DOHH2 (cell line): ENCODE measurements around the gene MMAB.

Experiments
- H3F3A ChIP-seq: fragments of 200-600 bp; sonication (generic), shearing (Covaris generic); 2 replicates; pipeline ENCODE4 v1.6.0; 2016; ENCODE audit warnings: antibody characterized with exemption, mild to moderate bottlenecking; ENCODE audit not compliant: control insufficient read depth, insufficient read depth
- H3K27ac ChIP-seq: fragments of 200-600 bp; sonication (generic); 2 replicates; pipeline ENCODE4 v1.5.1; 2014; ENCODE audit warnings: low read depth, mild to moderate bottlenecking, low read length, moderate library complexity
- H3K27me3 ChIP-seq: fragments of 200-600 bp; sonication (generic); 2 replicates; pipeline ENCODE4 v1.6.1; 2014; ENCODE audit warnings: mild to moderate bottlenecking, low read length, mixed read lengths; ENCODE audit not compliant: control insufficient read depth
- H3K36me3 ChIP-seq: fragments of 200-600 bp; sonication (generic); 2 replicates; pipeline ENCODE4 v1.6.1; 2014; ENCODE audit warnings: mild to moderate bottlenecking, low read length, moderate library complexity, mixed read lengths; ENCODE audit not compliant: control insufficient read depth
- H3K4me1 ChIP-seq: fragments of 200-600 bp; sonication (generic); 2 replicates; pipeline ENCODE4 v1.6.1; 2014; ENCODE audit warnings: mild to moderate bottlenecking, low read length, mixed read lengths; ENCODE audit not compliant: control insufficient read depth
- H3K4me2 ChIP-seq: fragments of 200-600 bp; sonication (generic); 2 replicates; pipeline ENCODE4 v1.6.0; 2014; ENCODE audit warnings: mild to moderate bottlenecking, low read length, moderate library complexity
- H3K4me3 ChIP-seq: fragments of 200-600 bp; sonication (generic); 2 replicates; pipeline ENCODE4 v1.5.1; 2014; ENCODE audit warnings: mild to moderate bottlenecking, low read length, mixed read lengths
- H3K79me2 ChIP-seq: fragments of 200-600 bp; sonication (generic); 2 replicates; pipeline ENCODE4 v1.6.1; 2014; ENCODE audit warnings: mild to moderate bottlenecking, low read length, mixed read lengths; ENCODE audit not compliant: control insufficient read depth
- H3K9me2 ChIP-seq: fragments of 200-600 bp; sonication (generic); replicated peaks from 2 replicates; pipeline ENCODE4 v1.6.1; 2014; ENCODE audit warnings: mild to moderate bottlenecking, low read length, mixed read lengths; ENCODE audit not compliant: control insufficient read depth
- H3K9me3 ChIP-seq: fragments of 200-600 bp; sonication (generic); 2 replicates; pipeline ENCODE4 v1.6.1; 2014; ENCODE audit warnings: antibody characterized with exemption, low read length, mixed read lengths; ENCODE audit not compliant: control insufficient read depth, insufficient read depth
- H4K20me1 ChIP-seq: fragments of 200-600 bp; sonication (generic); 2 replicates; pipeline ENCODE4 v1.6.0; 2014; ENCODE audit warnings: low read depth, mild to moderate bottlenecking, antibody characterized with exemption, low read length, moderate library complexity; ENCODE audit not compliant: control insufficient read depth, insufficient read depth
- CTCF ChIP-seq: fragments of 200-600 bp; sonication (generic); IDR thresholded peaks from one replicate; pipeline ENCODE4 v1.5.1; 2014; ENCODE audit warnings: antibody characterized with exemption, mild to moderate bottlenecking, low read depth, low read length; ENCODE audit not compliant: poor library complexity, severe bottlenecking
- EZH2phosphoT487 ChIP-seq: fragments of 200-600 bp; sonication (generic); IDR thresholded peaks from 2 replicates; pipeline ENCODE4 v1.6.1; 2017; ENCODE audit warnings: borderline replicate concordance, mild to moderate bottlenecking, antibody characterized with exemption, low read length, moderate library complexity, mixed read lengths

Gene MMAB

GRCh38 chr12:109594556-109595317 lies 21.4 kb upstream of the MMAB start:
- peaks cover 57% of the 10 kb centered on the region for H3K36me3 ChIP-seq
- no peaks in the 10 kb centered on the region for H3K9me2 ChIP-seq
- H3K4me2 ChIP-seq, result no peak overlapping the region
- peaks cover 5% of the 10 kb centered on the region; the same call in 1 of the 2 replicates for H4K20me1 ChIP-seq
- H3K27ac ChIP-seq, result no peak overlapping the region
- no peak for TF ChIP-seq CTCF
- TF ChIP-seq EZH2phosphoT487, result no peak
- H3K9me3 ChIP-seq, result no peaks in the 10 kb centered on the region
- no peaks in the 10 kb centered on the region for H3F3A ChIP-seq
- no peak overlapping the region for H3K4me3 ChIP-seq
- H3K27me3 ChIP-seq, result no peaks in the 10 kb centered on the region
- no peaks in the 10 kb centered on the region; the same call in 1 of the 2 replicates for H3K4me1 ChIP-seq
- no peaks in the 10 kb centered on the region for H3K79me2 ChIP-seq

- Histone ChIP-seq H3K36me3 (peaks cover 63% of the 10 kb centered on the region), H3F3A (no peaks in the 10 kb centered on the region), H3K4me2 (no peak overlapping the region)
These were observed 19.6 kb upstream of the MMAB start for GRCh38 chr12:109592905-109593272.

GRCh38 chr12:109592195-109592904 lies 19.0 kb upstream of the MMAB start:
- Histone ChIP-seq H3K27me3 (no peaks in the 10 kb centered on the region), H4K20me1 (no peaks in the 10 kb centered on the region), H3F3A (no peaks in the 10 kb centered on the region), H3K27ac (no peak overlapping the region), H3K9me3 (no peaks in the 10 kb centered on the region), H3K79me2 (no peaks in the 10 kb centered on the region), H3K36me3 (peaks cover 66% of the 10 kb centered on the region), H3K4me1 (no peaks in the 10 kb centered on the region), H3K4me3 (no peak overlapping the region), H3K9me2 (no peaks in the 10 kb centered on the region), H3K4me2 (no peak overlapping the region)
- TF ChIP-seq CTCF, result no peak
- no peak for TF ChIP-seq EZH2phosphoT487

More at GRCh38 chr12:109592905-109593272, 19.6 kb upstream of the MMAB start:
- H3K4me1 ChIP-seq, result no peaks in the 10 kb centered on the region; the same call in 1 of the 2 replicates
- TF ChIP-seq EZH2phosphoT487, result no peak
- no peak for TF ChIP-seq CTCF
- no peaks in the 10 kb centered on the region for H3K9me3 ChIP-seq
- no peak overlapping the region for H3K27ac ChIP-seq
- peaks cover 1% of the 10 kb centered on the region; the same call in 1 of the 2 replicates for H4K20me1 ChIP-seq
- no peak overlapping the region for H3K4me3 ChIP-seq
- no peaks in the 10 kb centered on the region for H3K9me2 ChIP-seq
- no peaks in the 10 kb centered on the region for H3K27me3 ChIP-seq
- no peaks in the 10 kb centered on the region for H3K79me2 ChIP-seq
